HG02763 (cell line): ENCODE data around the gene RBM46.

Experiments
- ATAC-seq: cut with Tn5 transposase; IDR thresholded peaks from one replicate; pipeline ENCODE4 v1.9.1; 2021; ENCODE audit warnings: mild to moderate bottlenecking, moderate library complexity; ENCODE audit not compliant: unreplicated experiment

Gene RBM46

GRCh38 chr4:154781126-154781982 is at the start of gene RBM46:
Gene RBM46, plus strand, starts transcription at chr4:154781272. Its CDS starts 15,481 bp downstream, at chr4:154796753.
- no peak for ATAC-seq

- no peak for ATAC-seq
These were observed 49.3 kb upstream of the RBM46 start for GRCh38 chr4:154731756-154732155.

- ATAC-seq, result no peak
These were observed 48.4 kb upstream of the RBM46 start for GRCh38 chr4:154732669-154733068.

GRCh38 chr4:154736770-154737169 is 44.3 kb upstream of the RBM46 start:
- no peak for ATAC-seq

- ATAC-seq, result no peak
These were observed 42.6 kb upstream of the RBM46 start for GRCh38 chr4:154738426-154738825.

- ATAC-seq, result no peak
These were observed 42.0 kb upstream of the RBM46 start for GRCh38 chr4:154739111-154739510.

- no peak for ATAC-seq
These were observed 40.6 kb upstream of the RBM46 start for GRCh38 chr4:154740462-154740861.

- ATAC-seq, result no peak
These were observed 39.9 kb upstream of the RBM46 start for GRCh38 chr4:154741131-154741665.

GRCh38 chr4:154741922-154742850 is 38.9 kb upstream of the RBM46 start:
- no peak for ATAC-seq

- ATAC-seq, result peak; percentile 54
These were observed 37.3 kb upstream of the RBM46 start, which contains the start of gene LRAT for GRCh38 chr4:154743683-154744340. Gene LRAT, plus strand, starts transcription at chr4:154744000. Its CDS starts 327 bp downstream, at chr4:154744327.

- ATAC-seq, result no peak
These were observed 36.6 kb upstream of the RBM46 start for GRCh38 chr4:154744341-154744926.

- no peak for ATAC-seq
These were observed 23.4 kb upstream of the RBM46 start for GRCh38 chr4:154757713-154758112.

GRCh38 chr4:154760895-154761294 is 20.2 kb upstream of the RBM46 start:
- no peak for ATAC-seq

GRCh38 chr4:154778264-154778663 is 2.8 kb upstream of the RBM46 start:
- no peak for ATAC-seq

- no peak for ATAC-seq
These were observed 1.6 kb upstream of the RBM46 start for GRCh38 chr4:154779362-154779947.

- ATAC-seq, result no peak
These were observed 866 bp downstream of the RBM46 start for GRCh38 chr4:154781983-154782293.

GRCh38 chr4:154807042-154807630 is 26.1 kb downstream of the RBM46 start:
- no peak for ATAC-seq

- ATAC-seq, result no peak
These were observed 37.2 kb downstream of the RBM46 start for GRCh38 chr4:154818230-154818629.

- no peak for ATAC-seq
These were observed 41.7 kb downstream of the RBM46 start for GRCh38 chr4:154822775-154823174.

GRCh38 chr4:154836030-154836429 is 55.0 kb downstream of the RBM46 start:
- no peak for ATAC-seq
